GM12874 (cell line): ENCODE results near the gene ANAPC7.

Experiments
- TF ChIP-seq, protein P1 (sequence below): IDR thresholded peaks from 2 replicates; pipeline ENCODE4 v1.5.1; 2011; ENCODE audit warnings: low read depth, mild to moderate bottlenecking, control low read depth, low read length, moderate library complexity; ENCODE audit not compliant: insufficient read depth

The ANAPC7 gene

DNA sequence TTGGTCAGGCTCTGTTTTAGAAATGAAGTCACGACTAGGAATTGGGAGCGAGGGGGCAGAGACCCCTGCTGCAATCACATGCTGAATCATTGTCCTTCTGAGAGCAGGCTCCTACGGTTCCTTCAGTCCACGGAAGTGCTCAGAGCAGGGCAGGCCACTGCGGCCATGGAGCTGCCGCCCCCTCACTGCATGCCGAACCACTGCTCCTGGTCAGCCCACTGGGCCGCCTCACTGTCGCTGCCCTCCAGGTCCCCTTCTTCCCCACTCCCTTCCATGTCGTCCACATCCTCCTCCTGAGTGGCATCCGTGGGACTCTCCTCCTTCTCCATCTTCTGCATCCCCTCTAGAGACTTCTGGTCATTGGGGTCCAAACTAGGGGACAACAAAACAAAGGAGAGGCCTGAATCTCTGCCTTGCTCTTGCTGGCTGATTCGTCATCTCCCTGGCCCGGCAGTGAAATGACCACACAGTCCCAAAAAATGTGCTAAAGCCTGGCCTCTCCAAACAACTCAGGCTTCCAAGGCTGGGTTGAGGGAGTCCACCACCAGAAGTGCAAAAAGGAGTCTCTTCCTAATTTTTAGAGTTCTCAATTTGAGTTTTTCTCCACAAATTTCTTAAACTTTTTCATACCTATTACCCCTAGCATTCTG lies 29.4 kb downstream of the ANAPC7 start:
- TF ChIP-seq, protein P1, sequence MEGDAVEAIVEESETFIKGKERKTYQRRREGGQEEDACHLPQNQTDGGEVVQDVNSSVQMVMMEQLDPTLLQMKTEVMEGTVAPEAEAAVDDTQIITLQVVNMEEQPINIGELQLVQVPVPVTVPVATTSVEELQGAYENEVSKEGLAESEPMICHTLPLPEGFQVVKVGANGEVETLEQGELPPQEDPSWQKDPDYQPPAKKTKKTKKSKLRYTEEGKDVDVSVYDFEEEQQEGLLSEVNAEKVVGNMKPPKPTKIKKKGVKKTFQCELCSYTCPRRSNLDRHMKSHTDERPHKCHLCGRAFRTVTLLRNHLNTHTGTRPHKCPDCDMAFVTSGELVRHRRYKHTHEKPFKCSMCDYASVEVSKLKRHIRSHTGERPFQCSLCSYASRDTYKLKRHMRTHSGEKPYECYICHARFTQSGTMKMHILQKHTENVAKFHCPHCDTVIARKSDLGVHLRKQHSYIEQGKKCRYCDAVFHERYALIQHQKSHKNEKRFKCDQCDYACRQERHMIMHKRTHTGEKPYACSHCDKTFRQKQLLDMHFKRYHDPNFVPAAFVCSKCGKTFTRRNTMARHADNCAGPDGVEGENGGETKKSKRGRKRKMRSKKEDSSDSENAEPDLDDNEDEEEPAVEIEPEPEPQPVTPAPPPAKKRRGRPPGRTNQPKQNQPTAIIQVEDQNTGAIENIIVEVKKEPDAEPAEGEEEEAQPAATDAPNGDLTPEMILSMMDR, result no peak

DNA sequence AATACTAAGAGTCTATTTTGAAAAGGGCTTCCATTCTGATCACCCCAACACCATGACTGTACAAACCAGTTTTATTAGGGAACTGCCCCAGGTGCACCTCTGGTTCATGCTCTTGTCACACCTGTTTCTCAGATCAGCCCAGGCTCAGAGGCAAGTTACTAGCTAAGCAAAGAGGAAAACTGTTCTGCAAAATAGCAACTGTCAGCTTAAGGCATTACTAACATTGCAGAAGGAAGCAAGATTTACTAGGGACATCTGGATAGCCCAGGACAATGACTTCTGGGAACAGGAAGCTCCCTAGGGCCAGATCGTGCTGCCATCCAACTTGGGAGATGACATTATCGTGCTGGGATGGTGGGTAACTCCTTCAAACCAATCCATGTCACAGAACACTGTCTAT lies 30.1 kb downstream of the ANAPC7 start:
- TF ChIP-seq, protein P1, result no peak

DNA sequence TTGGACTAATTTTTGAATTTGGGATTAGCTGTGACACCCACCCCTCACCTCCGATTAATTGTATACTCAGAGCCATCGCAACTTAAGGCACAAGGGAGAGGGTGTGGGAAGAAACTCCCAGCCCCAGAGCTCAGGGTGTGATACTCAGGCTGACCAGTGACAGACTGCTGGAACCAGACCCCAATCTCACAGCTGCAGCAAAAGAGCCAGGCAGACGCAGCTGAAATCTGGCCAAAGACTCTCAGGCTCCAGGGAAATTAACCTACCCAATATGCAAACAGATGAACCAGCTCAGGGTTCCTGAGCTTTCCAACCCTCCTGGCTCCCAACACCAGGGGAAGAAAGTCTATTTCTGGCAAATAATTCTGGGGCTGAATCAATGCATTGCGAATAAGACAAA lies 30.5 kb downstream of the ANAPC7 start:
- TF ChIP-seq, protein P1, result no peak

DNA sequence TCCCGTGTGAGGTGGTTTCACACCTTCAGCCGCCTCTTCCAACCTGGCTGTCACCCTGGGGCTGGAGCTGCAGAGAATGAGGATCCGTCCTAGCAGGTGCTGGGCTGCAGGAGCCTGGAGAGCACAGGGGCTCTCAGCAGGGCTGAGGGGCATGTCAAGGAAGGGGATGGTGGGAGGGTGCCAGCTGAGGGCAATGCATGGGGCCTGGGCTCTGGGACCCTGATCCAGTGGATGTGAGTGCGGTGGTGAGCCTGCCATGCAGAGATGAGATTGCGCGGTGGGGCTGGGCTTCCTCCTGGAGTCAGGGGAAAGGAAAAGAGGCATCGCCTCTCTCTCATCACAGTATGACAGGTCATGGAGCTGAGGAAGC lies 31.5 kb downstream of the ANAPC7 start:
- TF ChIP-seq, protein P1, result no peak

DNA sequence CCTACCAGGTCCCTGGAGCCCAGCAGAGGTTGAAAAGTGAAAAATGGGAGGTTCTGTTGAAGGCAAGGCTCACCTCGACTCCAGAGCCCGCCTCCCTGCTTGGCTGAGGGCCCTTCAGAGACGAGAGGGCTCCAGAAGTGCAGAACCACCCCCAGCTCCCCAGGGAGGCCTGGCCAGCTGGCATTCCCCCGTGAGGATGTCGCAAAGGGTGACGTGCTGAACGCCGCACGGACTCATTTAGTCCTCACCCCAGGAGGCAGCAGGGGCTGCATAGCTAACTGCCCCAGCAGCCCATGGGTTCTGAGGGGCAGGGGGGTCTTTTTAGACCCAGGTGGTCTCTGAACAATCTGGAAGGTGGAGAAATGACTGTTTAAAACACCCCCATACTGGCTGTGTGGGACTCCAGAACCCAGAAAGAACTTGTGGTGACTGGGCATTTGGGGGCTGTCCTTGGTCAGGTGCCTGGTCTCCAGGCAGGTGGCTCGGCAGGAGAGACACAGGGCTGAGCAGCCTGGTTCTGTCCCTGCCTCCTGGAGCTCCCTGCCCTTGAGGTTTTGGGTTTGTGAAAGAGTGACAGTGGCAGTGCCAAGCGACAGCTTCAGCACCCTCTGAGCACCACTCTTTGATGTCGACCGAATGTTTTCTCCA lies 32.0 kb downstream of the ANAPC7 start:
- TF ChIP-seq, protein P1, result no peak

DNA sequence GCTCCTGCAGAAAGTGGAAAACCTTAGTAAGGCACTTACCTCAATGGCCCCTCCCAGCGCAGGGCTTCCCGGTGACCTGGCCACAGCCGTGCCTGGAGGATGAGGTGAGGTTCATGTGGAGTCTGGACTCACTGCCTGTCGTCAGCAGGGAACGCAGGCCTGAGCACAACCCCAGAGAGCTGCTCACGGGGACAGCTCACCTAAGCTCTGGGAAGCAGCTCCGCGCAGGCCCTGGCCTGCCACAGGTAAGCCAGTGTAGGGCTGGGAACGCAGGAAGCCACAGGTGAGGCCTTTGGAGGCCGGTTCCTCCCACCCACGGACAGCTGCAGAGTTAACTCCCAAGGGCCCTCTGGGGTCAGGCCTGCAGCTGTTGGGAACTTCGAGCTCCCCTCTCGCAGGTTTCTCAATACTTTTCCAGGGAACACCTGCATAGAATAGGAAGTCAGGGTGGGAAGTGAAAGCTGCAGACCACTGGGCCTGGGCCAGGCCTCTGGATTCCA lies 32.7 kb downstream of the ANAPC7 start:
- TF ChIP-seq, protein P1, result no peak

DNA sequence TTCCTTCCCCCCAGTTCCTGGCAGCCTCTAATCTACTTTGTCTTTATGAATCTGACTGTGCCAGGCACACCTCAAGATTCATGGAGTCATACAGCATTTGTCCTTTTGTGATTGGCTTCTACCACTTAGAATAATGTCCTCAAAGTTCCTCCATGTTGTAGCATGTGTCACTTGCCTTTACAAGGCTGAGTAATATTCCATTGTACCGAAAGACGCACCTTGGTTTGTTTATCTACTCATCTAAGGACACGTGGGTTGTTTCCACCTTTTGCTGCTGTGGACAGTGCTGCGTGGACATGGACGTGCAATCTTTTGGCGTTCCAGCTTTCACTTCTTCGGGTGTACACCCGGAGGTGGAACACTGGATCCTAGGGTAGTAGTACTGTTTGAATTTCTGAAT lies 33.5 kb downstream of the ANAPC7 start:
- TF ChIP-seq, protein P1, result no peak
